H4 (cell line): ENCODE results near the gene CCNDBP1. TPM values are rescaled to one million over a fixed set of nuclear protein-coding genes. Genes with fewer than 3 reads are reported as not detected.
"Not testable (repeated sequence)": the region's sequence is repeated elsewhere in the genome, so short reads cannot be mapped to it uniquely, and the experiment has no call there.

Source experiments
- DNase-seq: peaks from one replicate; pipeline ENCODE4 v3.0.0-alpha.2; 2015; ENCODE audit warnings: low spot score
- total RNA-seq: library from RNA; depleted of rRNA; stranded (reverse); fragments of >200 nt; shearing (Covaris generic); gene quantifications from 2 replicates; pipeline ENCODE4 v1.2.3, GENCODE V29; 2014

The CCNDBP1 gene
- total RNA-seq, 1 experiment from 2014 or later = 70.5 TPM

- DNase-seq = no peak
Measured at GRCh38 chr15:43193710-43194109, 8.5 kb downstream of the CCNDBP1 start.

GRCh38 chr15:43194795-43195194, 9.6 kb downstream of the CCNDBP1 start:
- DNase-seq = no peak

- no peak for DNase-seq
Measured at GRCh38 chr15:43196760-43197548, 11.8 kb downstream of the CCNDBP1 start.

DNA sequence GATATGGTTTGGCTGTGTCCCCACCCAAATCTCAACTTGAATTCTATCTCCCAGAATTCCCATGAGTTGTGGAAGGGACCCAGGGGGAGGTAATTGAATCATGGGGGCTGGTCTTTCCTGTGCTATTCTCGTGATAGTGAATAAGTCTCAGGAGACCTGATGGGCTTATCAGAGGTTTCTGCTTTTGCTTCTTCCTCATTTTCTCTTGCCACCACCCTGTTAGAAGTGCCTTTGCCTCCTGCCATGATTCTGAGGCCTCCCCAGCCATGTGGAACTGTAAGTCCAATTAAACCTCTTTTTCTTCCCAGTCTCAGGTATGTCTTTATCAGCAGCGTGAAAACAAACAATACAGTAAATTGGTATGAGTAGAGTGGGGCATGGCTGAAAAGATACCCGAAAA, 12.6 kb downstream of the CCNDBP1 start:
- not testable (repeated sequence) for DNase-seq

DNA sequence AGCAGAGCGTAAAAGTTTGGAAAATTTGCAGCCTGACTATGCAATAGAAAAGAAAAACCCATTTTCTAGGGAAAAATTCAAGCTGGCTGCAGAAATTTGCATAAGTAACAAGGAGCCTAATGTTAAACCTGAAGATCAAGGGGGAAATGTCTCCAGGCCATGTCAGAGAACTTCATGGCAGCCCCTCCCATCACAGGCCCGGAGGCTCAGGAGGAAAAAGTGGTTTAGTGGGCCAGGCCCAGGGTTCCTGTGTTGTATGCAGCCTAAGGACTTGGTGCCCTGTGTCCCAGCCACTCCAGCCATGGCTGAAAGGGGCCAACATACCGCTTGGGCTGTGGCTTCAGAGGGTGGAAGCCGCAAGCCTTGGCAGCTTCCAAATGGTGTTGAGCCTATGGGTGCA, 13.4 kb downstream of the CCNDBP1 start:
- not testable (repeated sequence) for DNase-seq

DNA sequence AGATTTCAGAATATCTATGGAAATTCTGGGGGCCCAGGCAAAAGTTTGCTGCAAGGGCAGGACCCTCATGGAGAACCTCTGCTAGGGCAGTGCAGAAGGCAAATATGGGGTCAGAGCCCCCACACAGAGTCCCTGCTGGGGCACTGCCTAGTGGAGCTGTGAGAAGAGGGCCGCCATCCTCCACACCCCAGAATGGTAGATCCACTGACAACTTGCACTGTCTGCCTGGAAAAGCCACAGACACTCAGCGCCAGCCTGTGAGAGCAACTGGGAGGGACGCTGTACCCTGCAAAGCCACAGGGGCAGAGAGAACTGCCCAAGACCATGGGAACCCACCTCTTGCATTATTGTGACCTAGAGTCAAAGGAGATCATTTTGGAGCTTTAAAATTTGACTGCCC, 13.8 kb downstream of the CCNDBP1 start:
- no peak for DNase-seq

DNA sequence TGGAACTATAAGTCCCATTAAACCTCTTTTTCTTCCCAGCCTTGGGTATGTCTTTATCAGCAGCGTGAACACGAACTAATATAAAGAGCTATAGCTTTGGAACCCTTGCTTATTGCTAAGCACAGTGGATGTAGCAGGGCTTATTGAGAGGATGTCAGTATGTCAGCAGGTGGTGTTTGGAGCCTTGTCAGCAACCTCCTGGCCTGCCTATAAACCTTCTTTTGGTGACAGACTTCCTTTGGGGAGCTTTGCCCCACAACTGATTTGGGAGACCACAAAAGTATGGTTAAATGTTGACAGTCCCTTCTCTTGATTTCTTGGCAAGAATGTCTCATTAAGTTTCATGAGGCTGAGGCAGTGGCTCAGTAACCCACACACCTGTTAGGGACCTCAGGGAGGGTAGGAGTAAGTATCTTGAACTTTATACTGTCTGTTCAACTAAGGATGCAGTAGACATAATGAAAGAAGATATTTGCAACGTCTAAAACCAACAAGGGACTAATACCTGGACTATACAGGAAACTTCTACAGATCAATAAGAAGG, 14.8 kb downstream of the CCNDBP1 start:
- no peak for DNase-seq

DNA sequence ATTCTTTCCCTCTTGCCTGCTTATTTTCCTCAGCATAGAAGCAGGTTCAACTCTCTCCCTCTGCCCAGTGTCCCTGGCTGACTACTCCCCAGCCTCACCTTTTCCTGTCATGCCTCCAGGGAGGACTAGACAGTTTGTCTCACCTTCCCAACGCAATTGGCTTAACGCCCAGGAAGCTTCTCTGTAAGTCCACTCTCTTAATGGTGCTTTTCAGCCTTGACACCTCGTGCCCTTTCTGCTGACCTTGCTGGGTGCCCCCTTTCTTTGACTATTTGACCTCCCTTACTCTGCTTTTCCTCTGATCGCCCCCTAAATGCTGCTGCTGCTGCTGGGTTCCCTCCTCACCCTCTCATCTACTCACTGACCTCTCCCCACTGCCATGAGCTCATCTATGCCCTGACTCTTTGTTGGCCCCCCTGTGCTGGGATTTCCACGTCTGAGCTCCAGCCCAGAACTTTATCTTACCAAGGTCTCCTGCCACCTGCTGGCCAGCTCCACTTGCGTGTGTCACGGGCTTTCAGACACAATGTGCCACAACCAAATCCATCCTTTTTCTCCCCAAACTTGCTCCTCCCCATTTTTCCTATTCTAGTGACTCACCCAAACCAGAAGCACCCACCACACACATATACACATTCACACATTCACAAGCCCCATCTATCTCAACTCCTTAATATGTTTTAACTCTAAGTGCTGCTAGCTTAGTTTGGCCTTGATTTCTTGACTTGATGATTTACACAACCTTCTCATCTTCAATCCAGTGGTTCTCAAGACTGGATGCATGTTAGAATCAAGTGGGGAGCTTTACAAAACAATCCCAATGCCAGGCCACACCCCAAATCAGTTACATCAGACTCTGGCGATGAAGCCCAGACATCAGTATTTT, 19.1 kb downstream of the CCNDBP1 start:
- peak; percentile 63 for DNase-seq

DNA sequence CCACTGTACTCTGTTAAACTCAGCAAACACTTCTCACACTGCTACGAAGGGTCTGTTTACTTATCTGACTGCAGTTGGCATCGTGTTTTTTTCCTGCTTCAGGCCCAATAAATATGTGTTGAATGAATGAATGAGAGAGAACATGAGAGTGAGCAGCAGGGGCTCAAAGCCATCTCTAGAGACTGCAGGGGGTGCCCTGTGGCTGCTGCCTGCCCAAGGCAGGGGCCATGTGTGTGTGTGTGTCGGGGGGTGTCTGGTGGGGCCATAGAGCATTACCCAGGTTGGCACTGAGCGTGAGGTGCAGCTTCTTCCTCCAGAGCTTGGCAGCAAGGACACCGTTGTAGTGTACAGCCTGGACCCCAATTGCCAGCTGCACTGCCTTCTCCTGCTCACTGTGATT, 20.9 kb downstream of the CCNDBP1 start:
- DNase-seq = no peak

GRCh38 chr15:43207024-43207423, 21.8 kb downstream of the CCNDBP1 start:
- DNase-seq = no peak

GRCh38 chr15:43208052-43209002, 23.1 kb downstream of the CCNDBP1 start:
- no peak for DNase-seq

GRCh38 chr15:43209059-43209824, 24.0 kb downstream of the CCNDBP1 start:
- DNase-seq = no peak

DNA sequence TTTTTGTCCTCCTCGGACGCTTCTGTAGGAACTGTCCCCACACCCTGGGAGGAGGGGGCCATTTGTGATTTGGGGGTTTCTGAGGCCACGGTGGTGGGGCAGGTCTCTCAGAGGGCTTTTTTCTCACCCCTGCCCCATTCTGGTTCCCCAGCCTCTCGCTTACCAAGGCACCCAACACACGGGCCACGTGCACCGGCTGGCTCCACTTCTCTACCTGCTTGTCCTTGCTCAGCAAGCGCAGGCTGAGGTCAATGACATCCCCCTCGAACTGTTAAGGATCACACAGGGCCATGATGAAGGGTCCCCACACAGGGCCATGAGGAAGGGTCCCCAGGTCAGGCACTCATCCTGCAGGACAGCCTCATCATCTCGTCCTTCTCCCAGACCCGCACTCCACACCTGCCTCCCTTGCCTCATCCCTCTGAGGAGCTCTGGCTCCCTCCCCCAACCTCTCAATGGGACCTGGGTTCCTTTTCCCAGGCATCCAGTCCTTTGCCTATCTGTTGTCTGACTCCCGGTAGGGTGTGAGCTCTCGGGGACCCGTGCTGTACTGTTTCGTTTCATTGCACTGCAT, 25.1 kb downstream of the CCNDBP1 start:
- no peak for DNase-seq

DNA sequence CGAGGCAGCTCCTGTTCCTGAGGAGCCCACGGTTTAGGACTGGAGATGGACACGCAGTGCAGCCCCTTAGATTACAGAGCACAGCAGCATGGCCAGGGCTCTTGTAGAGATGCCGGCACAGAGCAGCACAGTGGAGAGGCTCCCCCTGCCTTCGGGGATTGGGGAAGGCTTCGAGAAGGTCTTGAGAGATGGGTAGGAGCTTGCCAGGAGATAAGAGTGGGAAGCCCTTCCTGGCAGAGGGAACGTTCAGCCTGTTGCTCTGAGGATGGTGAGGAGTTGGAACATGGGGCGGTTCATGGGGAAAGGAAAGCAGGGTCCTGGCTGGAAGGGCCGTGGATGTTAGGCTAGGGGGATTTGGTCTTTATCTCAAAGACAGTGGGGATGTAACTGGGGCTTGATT, 25.6 kb downstream of the CCNDBP1 start:
- DNase-seq = no peak

- no peak for DNase-seq
Measured at GRCh38 chr15:43211224-43211735, 26.1 kb downstream of the CCNDBP1 start.

DNA sequence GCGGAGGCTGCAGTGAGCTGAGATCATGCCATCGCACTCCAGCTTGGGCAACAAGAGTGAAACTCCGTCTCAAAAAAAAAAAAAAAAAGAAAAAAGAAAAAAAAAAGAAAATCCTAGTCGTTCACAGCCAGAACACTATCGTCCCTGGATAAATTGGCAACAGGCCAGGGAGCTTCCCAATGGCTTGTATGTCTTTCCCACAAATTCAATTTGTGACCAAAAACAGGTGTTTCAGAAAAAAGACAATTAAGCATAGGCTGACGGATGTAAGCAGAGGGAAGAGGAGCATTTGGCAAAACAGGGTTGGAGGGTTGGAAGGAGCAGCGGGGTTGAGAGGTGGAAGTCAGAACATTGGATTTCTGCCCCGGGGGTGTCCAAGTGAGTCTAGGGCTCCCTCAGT, 27.1 kb downstream of the CCNDBP1 start:
- no peak for DNase-seq

DNA sequence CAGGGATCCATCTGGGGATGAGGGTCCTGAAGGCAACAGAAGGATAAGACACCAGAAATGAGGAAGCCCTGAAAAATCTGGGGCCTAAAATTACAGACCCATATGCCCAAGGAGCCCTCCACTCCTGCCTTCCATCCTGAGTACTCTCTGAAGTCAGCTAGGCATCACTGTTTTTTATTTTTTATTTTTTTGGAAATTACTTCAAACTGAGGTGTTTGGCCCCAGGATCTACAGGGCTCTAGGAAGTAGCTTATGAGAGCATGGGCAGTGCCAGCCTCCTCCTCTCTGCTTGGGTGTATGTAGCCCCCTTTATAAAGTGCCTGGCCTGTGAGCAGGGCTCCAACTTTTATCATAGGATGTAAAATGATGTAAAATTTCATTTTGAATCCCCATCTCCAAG, 27.7 kb downstream of the CCNDBP1 start:
- DNase-seq = no peak

GRCh38 chr15:43213466-43213865, 28.3 kb downstream of the CCNDBP1 start:
- no peak for DNase-seq

- DNase-seq = no peak
Measured at GRCh38 chr15:43214169-43214568, 29.0 kb downstream of the CCNDBP1 start.
